Sigmoid colon (tissue), 4 donors: ENCODE data around the gene NDUFV2.

Source experiments
- POLR2AphosphoS5 ChIP-seq, 4 donors: sonication (generic); formaldehyde crosslinking; IDR thresholded peaks; one replicate each; pipeline ENCODE4 v1.6.1; 2017; ENCODE audit warnings: antibody characterized with exemption in 4 of 4
- TF ChIP-seq, protein P1 (sequence below), 4 experiments: fragments of 450-650 bp in 3 of 4; fragments of 200-600 bp in 1 of 4; IDR thresholded peaks; one replicate each; pipeline ENCODE4 v1.5.1; 2016 to 2019; ENCODE audit warnings: antibody characterized with exemption in 4 of 4, mild to moderate bottlenecking in 3 of 4, moderate library complexity in 2 of 4

DNA sequence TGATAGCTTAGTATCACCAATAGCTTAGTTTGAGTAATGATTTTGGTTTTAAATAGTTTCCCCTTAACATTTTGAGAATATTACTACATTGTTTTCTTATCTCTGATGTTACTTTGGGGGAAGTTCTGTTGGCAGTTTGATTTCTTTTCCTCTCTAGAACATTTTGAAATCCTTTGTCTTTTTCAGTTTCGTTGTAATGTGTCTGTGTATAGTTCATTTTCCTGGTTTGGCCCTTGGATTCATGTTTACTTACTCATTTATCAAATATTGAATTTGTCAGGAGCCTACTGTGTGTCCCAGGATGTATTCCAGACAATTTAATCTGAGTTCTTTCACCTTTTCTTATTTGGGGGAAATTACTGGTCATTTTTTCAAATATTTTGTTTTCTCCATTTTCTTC lies 50.8 kb downstream of the NDUFV2 start:
- TF ChIP-seq, protein P1, sequence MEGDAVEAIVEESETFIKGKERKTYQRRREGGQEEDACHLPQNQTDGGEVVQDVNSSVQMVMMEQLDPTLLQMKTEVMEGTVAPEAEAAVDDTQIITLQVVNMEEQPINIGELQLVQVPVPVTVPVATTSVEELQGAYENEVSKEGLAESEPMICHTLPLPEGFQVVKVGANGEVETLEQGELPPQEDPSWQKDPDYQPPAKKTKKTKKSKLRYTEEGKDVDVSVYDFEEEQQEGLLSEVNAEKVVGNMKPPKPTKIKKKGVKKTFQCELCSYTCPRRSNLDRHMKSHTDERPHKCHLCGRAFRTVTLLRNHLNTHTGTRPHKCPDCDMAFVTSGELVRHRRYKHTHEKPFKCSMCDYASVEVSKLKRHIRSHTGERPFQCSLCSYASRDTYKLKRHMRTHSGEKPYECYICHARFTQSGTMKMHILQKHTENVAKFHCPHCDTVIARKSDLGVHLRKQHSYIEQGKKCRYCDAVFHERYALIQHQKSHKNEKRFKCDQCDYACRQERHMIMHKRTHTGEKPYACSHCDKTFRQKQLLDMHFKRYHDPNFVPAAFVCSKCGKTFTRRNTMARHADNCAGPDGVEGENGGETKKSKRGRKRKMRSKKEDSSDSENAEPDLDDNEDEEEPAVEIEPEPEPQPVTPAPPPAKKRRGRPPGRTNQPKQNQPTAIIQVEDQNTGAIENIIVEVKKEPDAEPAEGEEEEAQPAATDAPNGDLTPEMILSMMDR (IDR thresholded peaks at IDR 0.05): no peak
- TF ChIP-seq POLR2AphosphoS5 (IDR thresholded peaks at IDR 0.05): no peak
